Measurements from ENCODE around the gene HCN1. TPM values are rescaled to one million over a fixed set of nuclear protein-coding genes. Genes with fewer than 3 reads are reported as not detected.

HCN1 gene
- total RNA-seq, 2 donors from 2014 or later = 5.9 to 10.8 TPM

DNA sequence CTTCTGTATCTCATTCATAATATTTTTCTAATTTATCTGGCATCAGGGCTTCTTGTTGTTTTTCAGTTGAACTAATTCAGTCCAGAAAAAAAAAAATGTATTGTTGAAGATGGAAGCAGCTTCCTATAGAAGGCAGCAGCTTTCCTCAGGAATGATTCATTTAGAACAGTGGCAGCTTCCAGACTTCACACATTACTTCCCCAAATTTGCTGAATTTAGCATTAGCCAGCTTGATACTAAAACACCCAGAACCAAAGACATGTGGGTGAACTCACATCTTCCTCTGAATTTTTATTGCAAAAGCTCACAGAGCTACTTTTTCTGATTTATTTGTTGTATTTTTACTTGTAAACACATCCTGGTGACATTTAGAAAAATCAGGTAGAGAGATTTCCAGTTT lies 53.8 kb downstream of the HCN1 start:
- Histone ChIP-seq H3K27ac (ENCODE audit: low read depth, low read length) (no peak overlapping the region), H3K36me3 (ENCODE audit: control insufficient read depth, insufficient read depth, low read length) (no peaks in the 10 kb centered on the region), H3K4me3 (ENCODE audit: low read length) (no peak overlapping the region), H3K9ac (ENCODE audit: extremely low read depth, low read length, poor library complexity, severe bottlenecking) (no peak overlapping the region), H3K4me1 (ENCODE audit: control insufficient read depth, insufficient read depth, low read length) (peaks cover 4% of the 10 kb centered on the region), H3K27me3 (ENCODE audit: control insufficient read depth, insufficient read depth, low read length, poor library complexity, severe bottlenecking) (peaks cover 7% of the 10 kb centered on the region), H3K9me3 (ENCODE audit: control insufficient read depth, low read length) (no peaks in the 10 kb centered on the region)
- TF ChIP-seq, protein P1, sequence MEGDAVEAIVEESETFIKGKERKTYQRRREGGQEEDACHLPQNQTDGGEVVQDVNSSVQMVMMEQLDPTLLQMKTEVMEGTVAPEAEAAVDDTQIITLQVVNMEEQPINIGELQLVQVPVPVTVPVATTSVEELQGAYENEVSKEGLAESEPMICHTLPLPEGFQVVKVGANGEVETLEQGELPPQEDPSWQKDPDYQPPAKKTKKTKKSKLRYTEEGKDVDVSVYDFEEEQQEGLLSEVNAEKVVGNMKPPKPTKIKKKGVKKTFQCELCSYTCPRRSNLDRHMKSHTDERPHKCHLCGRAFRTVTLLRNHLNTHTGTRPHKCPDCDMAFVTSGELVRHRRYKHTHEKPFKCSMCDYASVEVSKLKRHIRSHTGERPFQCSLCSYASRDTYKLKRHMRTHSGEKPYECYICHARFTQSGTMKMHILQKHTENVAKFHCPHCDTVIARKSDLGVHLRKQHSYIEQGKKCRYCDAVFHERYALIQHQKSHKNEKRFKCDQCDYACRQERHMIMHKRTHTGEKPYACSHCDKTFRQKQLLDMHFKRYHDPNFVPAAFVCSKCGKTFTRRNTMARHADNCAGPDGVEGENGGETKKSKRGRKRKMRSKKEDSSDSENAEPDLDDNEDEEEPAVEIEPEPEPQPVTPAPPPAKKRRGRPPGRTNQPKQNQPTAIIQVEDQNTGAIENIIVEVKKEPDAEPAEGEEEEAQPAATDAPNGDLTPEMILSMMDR (conservative IDR thresholded peaks at IDR 0.05) = no peak
- DNase-seq = no peak
- no peaks in the 10 kb centered on the region for H3K9me3 Mint-ChIP-seq
- H3K4me3 Mint-ChIP-seq = no peak overlapping the region
- H3K4me1 Mint-ChIP-seq = peaks cover 28% of the 10 kb centered on the region
- no peaks in the 10 kb centered on the region for H3K27me3 Mint-ChIP-seq (ENCODE audit: insufficient read depth)
- H3K36me3 Mint-ChIP-seq (ENCODE audit: low read depth) = no peaks in the 10 kb centered on the region
- no peak overlapping the region for H3K27ac Mint-ChIP-seq

GRCh38 chr5:45639040-45639439 lies 57.1 kb downstream of the HCN1 start:
- Histone ChIP-seq H3K36me3 (ENCODE audit: control insufficient read depth, insufficient read depth, low read length) (no peaks in the 10 kb centered on the region), H3K27me3 (ENCODE audit: control insufficient read depth, insufficient read depth, low read length, poor library complexity, severe bottlenecking) (no peaks in the 10 kb centered on the region), H3K9ac (ENCODE audit: extremely low read depth, low read length, poor library complexity, severe bottlenecking) (no peak overlapping the region), H3K4me3 (ENCODE audit: low read length) (no peak overlapping the region), H3K4me1 (ENCODE audit: control insufficient read depth, insufficient read depth, low read length) (peaks cover 4% of the 10 kb centered on the region), H3K27ac (ENCODE audit: low read depth, low read length) (no peak overlapping the region), H3K9me3 (ENCODE audit: control insufficient read depth, low read length) (no peaks in the 10 kb centered on the region)
- Mint-ChIP-seq H3K27me3 (ENCODE audit: insufficient read depth) (peaks cover 3% of the 10 kb centered on the region), H3K4me1 (peaks cover 22% of the 10 kb centered on the region), H3K36me3 (ENCODE audit: low read depth) (no peaks in the 10 kb centered on the region), H3K27ac (no peak overlapping the region), H3K9me3 (no peaks in the 10 kb centered on the region), H3K4me3 (no peak overlapping the region)
- WGBS, 2 experiments (ENCODE audit: insufficient coverage in 1 of 2, insufficient read length in 1 of 2) = 100% methylated on average over 1 of the region's 2 CpGs
- no peak for DNase-seq
- TF ChIP-seq, protein P1 (conservative IDR thresholded peaks at IDR 0.05) = peak; percentile 68

GRCh38 chr5:45627076-45627656 lies 69.0 kb downstream of the HCN1 start:
- TF ChIP-seq, protein P1 (conservative IDR thresholded peaks at IDR 0.05) = no peak
- Histone ChIP-seq H3K36me3 (ENCODE audit: control insufficient read depth, insufficient read depth, low read length) (no peaks in the 10 kb centered on the region), H3K4me1 (ENCODE audit: control insufficient read depth, insufficient read depth, low read length) (no peaks in the 10 kb centered on the region), H3K9ac (ENCODE audit: extremely low read depth, low read length, poor library complexity, severe bottlenecking) (no peak overlapping the region), H3K9me3 (ENCODE audit: control insufficient read depth, low read length) (no peaks in the 10 kb centered on the region), H3K27me3 (ENCODE audit: control insufficient read depth, insufficient read depth, low read length, poor library complexity, severe bottlenecking) (no peaks in the 10 kb centered on the region), H3K27ac (ENCODE audit: low read depth, low read length) (no peak overlapping the region), H3K4me3 (ENCODE audit: low read length) (no peak overlapping the region)
- DNase-seq = no peak
- H3K27ac Mint-ChIP-seq = no peak overlapping the region
- 95 to 98% methylated on average over 2 of the region's 2 CpGs for WGBS, 2 experiments (ENCODE audit: insufficient coverage in 1 of 2, insufficient read length in 1 of 2)
- no peaks in the 10 kb centered on the region for H3K27me3 Mint-ChIP-seq (ENCODE audit: insufficient read depth)
- no peaks in the 10 kb centered on the region for H3K9me3 Mint-ChIP-seq
- H3K4me3 Mint-ChIP-seq = no peak overlapping the region
- no peaks in the 10 kb centered on the region for H3K36me3 Mint-ChIP-seq (ENCODE audit: low read depth)
- no peaks in the 10 kb centered on the region for H3K4me1 Mint-ChIP-seq
